ENCODE measurements around the gene ADM. TPM values are rescaled to one million over a fixed set of nuclear protein-coding genes. Genes with fewer than 3 reads are reported as not detected.
A peak's percentile ranks its signal among the peaks of the same experiment; 100 is the strongest.
"Not testable (repeated sequence)": the region's sequence is repeated elsewhere in the genome, so short reads cannot be mapped to it uniquely, and the experiment has no call there.

ADM gene
- total RNA-seq, 1 donor from 2014 or later, result 239 TPM

GRCh38 chr11:10263929-10264328, 40.9 kb upstream of the ADM start:
- Mint-ChIP-seq H3K27ac (ENCODE audit: unreplicated experiment) (no peak overlapping the region), H3K27me3 (ENCODE audit: unreplicated experiment) (no peaks in the 10 kb centered on the region), H3K36me3 (ENCODE audit: unreplicated experiment) (no peaks in the 10 kb centered on the region), H3K4me3 (ENCODE audit: unreplicated experiment) (no peak overlapping the region), H3K4me1 (ENCODE audit: unreplicated experiment) (peaks cover 56% of the 10 kb centered on the region), H3K9me3 (ENCODE audit: unreplicated experiment) (no peaks in the 10 kb centered on the region)
- no peak for DNase-seq (ENCODE audit: extremely low spot score, unreplicated experiment)
- TF ChIP-seq, protein P1, sequence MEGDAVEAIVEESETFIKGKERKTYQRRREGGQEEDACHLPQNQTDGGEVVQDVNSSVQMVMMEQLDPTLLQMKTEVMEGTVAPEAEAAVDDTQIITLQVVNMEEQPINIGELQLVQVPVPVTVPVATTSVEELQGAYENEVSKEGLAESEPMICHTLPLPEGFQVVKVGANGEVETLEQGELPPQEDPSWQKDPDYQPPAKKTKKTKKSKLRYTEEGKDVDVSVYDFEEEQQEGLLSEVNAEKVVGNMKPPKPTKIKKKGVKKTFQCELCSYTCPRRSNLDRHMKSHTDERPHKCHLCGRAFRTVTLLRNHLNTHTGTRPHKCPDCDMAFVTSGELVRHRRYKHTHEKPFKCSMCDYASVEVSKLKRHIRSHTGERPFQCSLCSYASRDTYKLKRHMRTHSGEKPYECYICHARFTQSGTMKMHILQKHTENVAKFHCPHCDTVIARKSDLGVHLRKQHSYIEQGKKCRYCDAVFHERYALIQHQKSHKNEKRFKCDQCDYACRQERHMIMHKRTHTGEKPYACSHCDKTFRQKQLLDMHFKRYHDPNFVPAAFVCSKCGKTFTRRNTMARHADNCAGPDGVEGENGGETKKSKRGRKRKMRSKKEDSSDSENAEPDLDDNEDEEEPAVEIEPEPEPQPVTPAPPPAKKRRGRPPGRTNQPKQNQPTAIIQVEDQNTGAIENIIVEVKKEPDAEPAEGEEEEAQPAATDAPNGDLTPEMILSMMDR (IDR thresholded peaks at IDR 0.05), result no peak

DNA sequence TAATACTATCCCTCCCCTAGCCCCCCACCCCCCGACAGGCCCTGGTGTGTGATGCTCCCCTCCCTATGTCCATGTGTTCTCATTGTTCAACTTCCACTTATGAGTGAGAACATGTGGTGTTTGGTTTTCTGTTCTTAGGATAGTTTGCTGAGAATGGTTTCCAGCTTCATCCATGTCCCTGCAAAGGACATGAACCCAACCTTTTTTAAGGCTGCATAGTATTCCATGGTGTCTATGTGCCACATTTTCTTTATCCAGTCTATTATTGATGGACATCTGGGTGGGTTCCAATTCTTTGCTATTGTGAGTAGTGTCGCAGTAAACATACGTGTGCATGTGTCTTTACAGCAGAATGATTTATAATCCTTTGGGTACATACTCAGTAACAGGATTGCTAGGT, 40.2 kb upstream of the ADM start:
- not testable (repeated sequence) for DNase-seq (ENCODE audit: extremely low spot score, unreplicated experiment); H3K36me3 Mint-ChIP-seq (ENCODE audit: unreplicated experiment); H3K27me3 Mint-ChIP-seq (ENCODE audit: unreplicated experiment); H3K27ac Mint-ChIP-seq (ENCODE audit: unreplicated experiment); H3K9me3 Mint-ChIP-seq (ENCODE audit: unreplicated experiment); H3K4me3 Mint-ChIP-seq (ENCODE audit: unreplicated experiment)
- H3K4me1 Mint-ChIP-seq (ENCODE audit: unreplicated experiment), result peaks cover 56% of the 10 kb centered on the region

- Mint-ChIP-seq H3K27ac (ENCODE audit: unreplicated experiment) (peak overlapping the region; percentile 4), H3K36me3 (ENCODE audit: unreplicated experiment) (no peaks in the 10 kb centered on the region), H3K4me3 (ENCODE audit: unreplicated experiment) (no peak overlapping the region), H3K4me1 (ENCODE audit: unreplicated experiment) (peaks cover 52% of the 10 kb centered on the region), H3K9me3 (ENCODE audit: unreplicated experiment) (no peaks in the 10 kb centered on the region), H3K27me3 (ENCODE audit: unreplicated experiment) (no peaks in the 10 kb centered on the region)
- TF ChIP-seq, protein P1 (IDR thresholded peaks at IDR 0.05), result no peak
- DNase-seq (ENCODE audit: extremely low spot score, unreplicated experiment), result no peak
These were observed 38.9 kb upstream of the ADM start for GRCh38 chr11:10265936-10266335.

GRCh38 chr11:10267821-10268220, 37.1 kb upstream of the ADM start:
- H3K36me3 Mint-ChIP-seq (ENCODE audit: unreplicated experiment), result no peaks in the 10 kb centered on the region
- peak overlapping the region; percentile 88 for H3K27ac Mint-ChIP-seq (ENCODE audit: unreplicated experiment)
- H3K27me3 Mint-ChIP-seq (ENCODE audit: unreplicated experiment), result no peaks in the 10 kb centered on the region
- no peak for DNase-seq (ENCODE audit: extremely low spot score, unreplicated experiment)
- no peaks in the 10 kb centered on the region for H3K9me3 Mint-ChIP-seq (ENCODE audit: unreplicated experiment)
- peaks cover 37% of the 10 kb centered on the region for H3K4me1 Mint-ChIP-seq (ENCODE audit: unreplicated experiment)
- peak overlapping the region; percentile 51 for H3K4me3 Mint-ChIP-seq (ENCODE audit: unreplicated experiment)
- TF ChIP-seq, protein P1 (IDR thresholded peaks at IDR 0.05), result no peak

- no peaks in the 10 kb centered on the region for H3K36me3 Mint-ChIP-seq (ENCODE audit: unreplicated experiment)
- peaks cover 39% of the 10 kb centered on the region for H3K4me1 Mint-ChIP-seq (ENCODE audit: unreplicated experiment)
- H3K9me3 Mint-ChIP-seq (ENCODE audit: unreplicated experiment), result no peaks in the 10 kb centered on the region
- TF ChIP-seq, protein P1 (IDR thresholded peaks at IDR 0.05), result no peak
- H3K27me3 Mint-ChIP-seq (ENCODE audit: unreplicated experiment), result no peaks in the 10 kb centered on the region
- H3K4me3 Mint-ChIP-seq (ENCODE audit: unreplicated experiment), result no peak overlapping the region
- DNase-seq (ENCODE audit: extremely low spot score, unreplicated experiment), result no peak
- peak overlapping the region; percentile 88 for H3K27ac Mint-ChIP-seq (ENCODE audit: unreplicated experiment)
These were observed 36.0 kb upstream of the ADM start for GRCh38 chr11:10268746-10269488.

Data from osteocyte (in vitro differentiated cells).